ENCODE results near the gene ERO1A.

GRCh38 chr14:52686176-52686575, 9.2 kb downstream of the ERO1A start:
- TF ChIP-seq POLR2AphosphoS5 (IDR thresholded peaks at IDR 0.05; ENCODE audit: low read depth, low read length), result no peak
- TF ChIP-seq REST (IDR thresholded peaks at IDR 0.05; ENCODE audit: insufficient read depth in 1 of 2, low read depth in 2 of 2, low read length in 2 of 2), result no peak
- no peak for TF ChIP-seq TAF1 (IDR thresholded peaks at IDR 0.05; ENCODE audit: borderline replicate concordance, insufficient read depth, low read length)
- no peak for TF ChIP-seq FOXP2 (optimal IDR thresholded peaks at IDR 0.05; ENCODE audit: borderline replicate concordance, extremely low read depth, extremely low read length, insufficient read depth)
- no peak for TF ChIP-seq SIN3A (IDR thresholded peaks at IDR 0.05; ENCODE audit: borderline replicate concordance, insufficient read depth, low read length)
